Ectodermal cell (in vitro differentiated cells): Measurements from ENCODE around the gene ABHD17A.

Experiments used
- H3K27ac ChIP-seq: 2 replicates; pipeline ENCODE4 v1.7.0; 2013; ENCODE audit warnings: mild to moderate bottlenecking, low read depth, low read length; ENCODE audit not compliant: insufficient read depth, poor library complexity, severe bottlenecking
- H3K27me3 ChIP-seq: 2 replicates; pipeline ENCODE4 v1.7.0; 2013; ENCODE audit warnings: mild to moderate bottlenecking, low read length; ENCODE audit not compliant: insufficient read depth, control insufficient read depth, poor library complexity, severe bottlenecking
- H3K36me3 ChIP-seq: one replicate; pipeline ENCODE4 v1.7.0; 2013; ENCODE audit warnings: low read length; ENCODE audit not compliant: control insufficient read depth, insufficient read depth
- H3K4me1 ChIP-seq: one replicate; pipeline ENCODE4 v1.7.0; 2013; ENCODE audit warnings: low read length; ENCODE audit not compliant: control insufficient read depth, insufficient read depth
- H3K4me3 ChIP-seq: 2 replicates; pipeline ENCODE4 v1.7.0; 2013; ENCODE audit warnings: low read depth, low read length, control low read depth; ENCODE audit not compliant: insufficient read depth
- H3K9me3 ChIP-seq: 2 replicates; pipeline ENCODE4 v1.7.0; 2013; ENCODE audit warnings: mild to moderate bottlenecking, low read length, moderate library complexity; ENCODE audit not compliant: control insufficient read depth
- WGBS, 2 experiments: methylation state at CpG; one replicate each; pipeline ENCODE4 v1.1.7; 2013; ENCODE audit warnings: missing lambda C conversion rate in 2 of 2; 5-methylcytosine and 5-hydroxymethylcytosine counted together

Gene ABHD17A

DNA sequence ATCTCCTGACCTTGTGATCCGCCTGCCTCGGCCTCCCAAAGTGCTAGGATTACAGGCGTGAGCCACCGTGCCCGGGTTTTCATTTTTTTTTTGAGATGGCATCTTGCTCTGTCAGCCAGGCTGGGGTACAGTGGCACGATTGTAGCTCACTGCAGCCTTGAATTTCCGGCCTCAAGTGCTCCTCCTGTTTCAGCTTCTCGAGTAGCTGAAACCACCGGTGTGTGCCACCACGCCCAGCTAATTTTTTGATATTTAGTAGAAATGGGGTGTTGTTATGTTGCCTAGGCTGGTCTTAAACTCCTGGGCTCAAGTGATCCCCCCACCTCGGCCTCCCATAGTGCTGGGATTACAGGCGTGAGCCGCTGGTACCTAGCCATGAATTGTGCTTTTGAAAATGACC is 25.8 kb upstream of the ABHD17A start:
- Histone ChIP-seq H3K4me1 (no peaks in the 10 kb centered on the region), H3K9me3 (no peaks in the 10 kb centered on the region), H3K27ac (no peak overlapping the region), H3K36me3 (peaks cover 25% of the 10 kb centered on the region), H3K4me3 (no peak overlapping the region), H3K27me3 (no peaks in the 10 kb centered on the region)
- 91 to 92% methylated on average over 13 of the region's 13 CpGs for WGBS, 2 experiments

DNA sequence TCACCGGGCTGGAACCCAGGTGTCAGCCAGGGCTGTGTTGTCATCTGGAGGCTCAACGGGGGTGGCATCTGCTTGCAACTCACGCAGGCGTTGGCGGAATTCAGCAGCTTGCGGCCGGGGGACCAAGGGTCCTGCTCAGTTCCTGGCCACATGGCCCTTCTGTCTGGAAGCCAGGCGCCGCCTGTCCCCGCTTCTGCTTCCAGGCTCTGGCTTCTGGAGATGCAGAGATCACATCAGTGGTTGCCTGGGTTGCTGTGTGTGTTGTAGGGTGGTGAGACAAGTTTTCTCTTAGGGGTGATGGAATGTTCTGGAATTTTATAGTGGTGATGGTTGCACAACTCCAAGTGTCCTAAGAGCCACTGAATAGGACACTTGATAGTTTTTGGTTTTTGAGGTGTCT is 24.9 kb upstream of the ABHD17A start:
- no peak overlapping the region for H3K27ac ChIP-seq
- WGBS, 2 experiments, result 96 to 97% methylated on average over 10 of the region's 10 CpGs
- peaks cover 23% of the 10 kb centered on the region for H3K36me3 ChIP-seq
- H3K4me1 ChIP-seq, result no peaks in the 10 kb centered on the region
- no peaks in the 10 kb centered on the region for H3K9me3 ChIP-seq
- no peaks in the 10 kb centered on the region for H3K27me3 ChIP-seq
- no peak overlapping the region for H3K4me3 ChIP-seq

DNA sequence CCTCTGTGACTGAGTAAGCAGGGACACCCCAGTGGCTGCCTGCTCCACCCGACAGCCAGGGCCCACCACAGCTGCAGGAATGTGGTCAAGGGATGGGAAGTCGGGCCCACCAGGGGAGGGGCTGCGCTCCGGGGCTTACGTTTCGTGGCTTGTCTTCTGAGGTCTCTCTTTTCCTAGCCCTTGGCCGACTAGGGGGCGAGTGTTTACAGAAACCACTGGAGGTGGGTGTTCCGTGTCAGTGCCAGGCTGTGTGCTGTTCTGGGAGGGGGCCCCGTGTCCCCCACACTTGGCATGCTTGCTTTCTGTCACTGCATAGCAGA is 24.4 kb upstream of the ABHD17A start:
- WGBS, 2 experiments, result 93 to 94% methylated on average over 10 of the region's 10 CpGs
- no peak overlapping the region for H3K4me3 ChIP-seq

DNA sequence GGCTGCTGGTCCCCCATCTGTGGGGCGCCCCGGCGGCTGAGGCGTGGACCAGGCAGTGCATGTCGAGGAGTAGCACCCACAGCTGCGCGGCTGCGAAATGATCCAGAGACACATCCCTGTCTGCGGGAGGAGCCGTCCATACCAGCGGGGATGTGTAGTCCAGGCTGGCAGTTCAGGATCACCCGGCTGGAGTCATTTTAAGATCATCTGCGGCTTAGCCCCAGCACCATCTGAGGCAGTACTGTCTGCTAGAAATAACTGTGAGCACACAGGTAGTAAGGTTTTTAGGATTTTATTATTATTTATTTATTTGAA is 23.0 kb upstream of the ABHD17A start:
- Histone ChIP-seq H3K4me3 (no peak overlapping the region), H3K27ac (no peak overlapping the region), H3K9me3 (no peaks in the 10 kb centered on the region), H3K4me1 (peaks cover 6% of the 10 kb centered on the region), H3K27me3 (no peaks in the 10 kb centered on the region), H3K36me3 (peaks cover 18% of the 10 kb centered on the region)
- 97% methylated on average over 13 of the region's 13 CpGs for WGBS, 2 experiments

More for the DNA sequence above, 24.4 kb upstream of the ABHD17A start:
- H3K9me3 ChIP-seq, result no peaks in the 10 kb centered on the region
- no peaks in the 10 kb centered on the region for H3K4me1 ChIP-seq
- H3K27me3 ChIP-seq, result no peaks in the 10 kb centered on the region
- peaks cover 19% of the 10 kb centered on the region for H3K36me3 ChIP-seq
- no peak overlapping the region for H3K27ac ChIP-seq

DNA sequence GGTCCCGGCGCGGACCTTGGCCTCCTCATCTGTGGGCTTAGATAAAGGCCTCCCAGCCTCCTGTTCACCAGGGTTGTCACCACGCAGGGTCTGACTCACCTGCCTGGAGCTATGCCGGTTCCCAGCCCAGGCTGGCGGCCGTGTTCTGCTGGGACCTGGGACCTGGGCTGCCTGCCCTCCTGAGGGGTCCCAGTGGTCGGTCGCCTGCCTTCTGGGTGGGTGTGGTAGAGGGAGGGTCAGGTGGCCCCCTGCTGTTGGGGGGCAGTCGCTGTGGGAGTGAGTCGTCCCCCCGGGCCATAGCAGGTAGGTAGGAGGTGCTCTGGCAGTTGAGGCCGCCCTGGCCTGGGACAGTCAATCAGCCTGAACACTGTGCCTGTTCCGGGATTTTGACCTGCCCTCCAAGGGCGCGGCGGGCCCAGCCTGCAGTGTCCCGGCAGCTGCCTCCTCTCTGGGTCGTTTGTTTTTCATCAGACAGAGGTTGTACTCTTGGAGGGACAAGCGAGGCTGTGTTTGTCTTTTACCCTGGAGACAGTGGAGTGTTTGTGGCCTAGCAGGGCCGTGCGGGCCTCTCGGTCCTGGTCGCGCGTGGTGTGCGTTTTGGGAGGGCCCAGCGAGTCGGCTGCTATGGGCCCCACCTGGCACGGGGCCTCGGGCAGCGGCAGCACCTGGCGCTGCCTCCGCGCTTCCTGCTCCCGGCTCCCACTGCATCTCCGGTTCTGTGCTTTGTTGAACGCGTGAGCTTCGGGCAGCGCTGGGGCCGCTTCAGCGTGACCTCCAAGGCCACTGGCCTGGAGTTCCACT is 22.5 kb upstream of the ABHD17A start:
- peaks cover 6% of the 10 kb centered on the region for H3K4me1 ChIP-seq
- no peak overlapping the region for H3K4me3 ChIP-seq
- peaks cover 12% of the 10 kb centered on the region for H3K36me3 ChIP-seq
- 94 to 95% methylated on average over 43 of the region's 43 CpGs for WGBS, 2 experiments
- H3K27me3 ChIP-seq, result no peaks in the 10 kb centered on the region
- no peak overlapping the region for H3K27ac ChIP-seq
- H3K9me3 ChIP-seq, result no peaks in the 10 kb centered on the region

DNA sequence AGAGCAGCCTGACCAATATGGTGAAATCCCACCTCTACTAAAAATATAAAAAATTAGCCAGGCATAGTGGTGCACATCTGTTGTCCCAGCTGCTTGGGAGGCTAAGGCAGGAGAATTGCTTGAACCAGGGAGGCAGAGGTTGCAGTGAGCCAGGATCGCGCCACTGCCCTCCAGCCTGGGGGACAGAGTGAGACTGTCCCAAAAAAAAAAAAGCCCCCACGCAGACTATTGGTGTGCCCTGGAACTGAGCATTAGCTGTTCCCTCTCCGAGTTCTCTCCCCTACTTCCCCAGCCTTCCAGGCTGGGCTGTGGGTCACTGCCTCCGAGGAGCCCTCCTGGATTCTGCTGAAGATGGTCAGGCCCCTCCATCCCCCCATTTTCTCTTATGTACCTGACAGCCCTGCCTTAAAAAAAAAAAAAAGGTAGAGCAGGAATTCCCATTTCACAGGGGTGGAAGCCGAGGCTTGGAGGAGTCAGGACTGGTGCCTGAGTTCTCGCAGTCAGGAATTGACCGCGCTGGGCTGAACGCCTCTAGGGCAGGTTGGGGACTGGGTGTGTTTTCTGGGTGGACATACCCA is 21.8 kb upstream of the ABHD17A start:
- Histone ChIP-seq H3K9me3 (no peaks in the 10 kb centered on the region), H3K27ac (no peak overlapping the region), H3K36me3 (peaks cover 9% of the 10 kb centered on the region), H3K27me3 (no peaks in the 10 kb centered on the region), H3K4me1 (peaks cover 6% of the 10 kb centered on the region), H3K4me3 (no peak overlapping the region)
- WGBS, 2 experiments, result 87 to 90% methylated on average over 10 of the region's 10 CpGs

DNA sequence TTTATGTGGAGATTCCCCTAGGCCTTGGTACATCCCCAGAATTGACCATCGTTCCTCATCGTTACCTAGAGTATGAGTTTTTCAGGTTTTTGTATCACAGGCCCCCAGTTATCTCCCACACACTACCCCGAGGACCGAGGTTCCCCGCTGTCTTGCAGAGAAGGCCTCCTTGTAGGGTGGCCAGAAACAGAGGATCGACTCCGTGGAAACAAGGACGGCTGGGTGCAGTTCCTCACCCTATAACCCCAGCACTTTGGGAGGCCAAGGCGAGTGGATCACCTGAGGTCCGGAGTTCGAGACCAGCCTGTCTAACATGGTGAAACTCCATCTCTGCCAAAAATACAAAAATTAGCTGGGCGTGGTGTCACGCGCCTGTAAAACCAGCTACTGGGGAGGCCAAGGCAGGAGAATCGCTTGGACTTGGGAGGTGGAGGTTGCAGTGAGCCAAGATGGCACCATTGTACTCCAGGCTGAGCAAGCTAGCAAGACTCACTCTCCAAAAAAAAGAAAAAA is 20.6 kb upstream of the ABHD17A start:
- Histone ChIP-seq H3K36me3 (peaks cover 7% of the 10 kb centered on the region), H3K27me3 (no peaks in the 10 kb centered on the region), H3K4me1 (peaks cover 6% of the 10 kb centered on the region), H3K27ac (peak overlapping the region; percentile 36), H3K9me3 (no peaks in the 10 kb centered on the region), H3K4me3 (peak overlapping the region; percentile 60)
- 87 to 89% methylated on average over 15 of the region's 15 CpGs for WGBS, 2 experiments

DNA sequence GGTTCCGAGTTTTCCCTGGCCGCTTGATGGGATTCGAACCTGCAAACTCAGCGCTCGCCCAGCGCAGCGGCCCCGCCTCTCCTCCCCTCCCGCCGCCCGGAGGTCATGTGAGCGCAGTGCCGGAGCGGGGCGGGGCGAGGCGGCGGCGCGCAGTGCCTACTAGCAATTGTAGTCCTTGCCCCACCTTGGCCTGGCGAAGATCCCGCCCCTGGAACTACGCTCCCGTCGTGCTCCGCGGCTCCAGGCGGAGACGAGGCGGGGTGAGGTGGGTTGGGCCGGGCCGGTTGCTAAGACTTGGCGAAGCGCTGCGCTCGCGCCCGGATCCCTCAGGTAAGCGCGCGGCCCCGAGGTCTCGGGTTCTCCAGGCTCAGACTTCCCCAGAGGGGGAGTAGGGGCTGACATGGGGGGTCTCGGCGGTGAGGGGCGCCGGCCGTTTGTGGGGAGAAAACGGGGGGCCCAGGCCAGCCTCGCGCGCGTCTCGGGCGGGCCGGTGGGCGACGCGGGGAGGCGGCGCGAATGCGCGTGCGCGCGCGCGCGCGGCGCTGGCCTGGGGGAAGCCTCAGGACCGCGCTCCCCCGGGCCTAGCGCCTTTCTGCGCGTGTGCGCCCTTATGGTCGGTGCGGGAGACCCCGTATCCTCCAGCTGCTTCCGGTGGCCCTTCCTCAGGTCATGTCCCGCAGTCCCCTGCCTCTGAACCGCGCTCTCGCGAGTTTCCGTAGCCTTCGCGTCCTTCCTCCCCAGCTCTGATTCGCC is 20.0 kb upstream of the ABHD17A start, which contains the start of the genes ADAT3 and SCAMP4:
Gene ADAT3, plus strand, starts transcription at position 290 of the 753 bp plus-strand sequence. CDS start 6,649 bp downstream, outside the sequence.
Gene SCAMP4, plus strand, starts transcription at position 290 of the 753 bp plus-strand sequence. CDS start 9,621 bp downstream, outside the sequence.
- H3K27ac ChIP-seq, result peak within 1 kb of the TSS; percentile 82
- peaks cover 6% of the 10 kb centered on the region for H3K4me1 ChIP-seq
- 1 to 2% methylated on average over 92 of the region's 92 CpGs for WGBS, 2 experiments
- peak within 1 kb of the TSS; percentile 60 for H3K4me3 ChIP-seq
- H3K36me3 ChIP-seq, result peaks cover 7% of the 10 kb centered on the region
- no peaks in the 10 kb centered on the region for H3K27me3 ChIP-seq
- H3K9me3 ChIP-seq, result no peaks in the 10 kb centered on the region

DNA sequence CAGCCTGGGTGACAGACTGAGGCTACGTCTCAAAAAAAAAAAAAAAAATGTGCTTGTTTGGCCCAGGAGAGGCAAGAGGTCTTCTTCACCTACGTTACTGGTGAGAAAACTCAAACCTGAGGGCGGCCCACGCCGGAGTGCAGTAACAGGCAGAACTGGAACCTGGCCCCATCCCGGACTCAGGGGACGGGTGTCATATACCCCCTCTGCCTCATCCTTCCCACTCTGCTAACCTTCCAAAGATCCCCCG is 19.5 kb upstream of the ABHD17A start:
- Histone ChIP-seq H3K4me3 (no peak overlapping the region), H3K27me3 (no peaks in the 10 kb centered on the region), H3K9me3 (no peaks in the 10 kb centered on the region), H3K4me1 (peaks cover 6% of the 10 kb centered on the region), H3K27ac (peak overlapping the region; percentile 76), H3K36me3 (peaks cover 7% of the 10 kb centered on the region)
- whole genome bisulfite sequencing, 2 experiments, result 51 to 52% methylated on average over 8 of the region's 8 CpGs

DNA sequence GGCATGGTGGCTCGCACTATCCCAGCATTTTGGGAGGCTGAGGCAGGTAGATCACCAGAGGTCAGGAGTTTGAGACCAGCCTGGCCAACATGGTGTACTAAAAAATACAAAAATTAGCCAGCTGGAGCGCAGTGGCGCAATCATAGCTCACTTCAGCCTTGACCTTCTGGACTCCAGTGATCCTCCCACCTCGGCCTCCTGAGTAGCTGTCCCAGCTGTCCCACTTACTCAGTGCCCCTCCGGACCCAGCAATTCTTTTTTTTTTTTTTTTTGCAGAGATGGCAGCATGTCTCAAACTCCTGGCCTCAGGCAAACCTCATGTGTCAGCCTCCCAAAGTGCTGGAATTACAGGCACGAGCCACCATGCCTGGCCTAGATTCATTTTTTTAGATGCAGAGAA is 17.6 kb upstream of the ABHD17A start:
- 85 to 88% methylated on average over 6 of the region's 6 CpGs for WGBS, 2 experiments
- H3K36me3 ChIP-seq, result peaks cover 6% of the 10 kb centered on the region
- H3K27me3 ChIP-seq, result no peaks in the 10 kb centered on the region
- H3K4me3 ChIP-seq, result no peak overlapping the region
- peaks cover 6% of the 10 kb centered on the region for H3K4me1 ChIP-seq
- H3K9me3 ChIP-seq, result no peaks in the 10 kb centered on the region
- H3K27ac ChIP-seq, result no peak overlapping the region
